GM19035 (cell line): ENCODE measurements around the gene TUBA1B.
A peak's percentile ranks its signal among the peaks of the same experiment; 100 is the strongest.
"Not testable (repeated sequence)": the region's sequence is repeated elsewhere in the genome, so short reads cannot be mapped to it uniquely, and the experiment has no call there.

ENCODE experiments used
- ATAC-seq: cut with Tn5 transposase; IDR thresholded peaks from one replicate; pipeline ENCODE4 v1.9.1; 2021; ENCODE audit not compliant: unreplicated experiment

TUBA1B gene

DNA sequence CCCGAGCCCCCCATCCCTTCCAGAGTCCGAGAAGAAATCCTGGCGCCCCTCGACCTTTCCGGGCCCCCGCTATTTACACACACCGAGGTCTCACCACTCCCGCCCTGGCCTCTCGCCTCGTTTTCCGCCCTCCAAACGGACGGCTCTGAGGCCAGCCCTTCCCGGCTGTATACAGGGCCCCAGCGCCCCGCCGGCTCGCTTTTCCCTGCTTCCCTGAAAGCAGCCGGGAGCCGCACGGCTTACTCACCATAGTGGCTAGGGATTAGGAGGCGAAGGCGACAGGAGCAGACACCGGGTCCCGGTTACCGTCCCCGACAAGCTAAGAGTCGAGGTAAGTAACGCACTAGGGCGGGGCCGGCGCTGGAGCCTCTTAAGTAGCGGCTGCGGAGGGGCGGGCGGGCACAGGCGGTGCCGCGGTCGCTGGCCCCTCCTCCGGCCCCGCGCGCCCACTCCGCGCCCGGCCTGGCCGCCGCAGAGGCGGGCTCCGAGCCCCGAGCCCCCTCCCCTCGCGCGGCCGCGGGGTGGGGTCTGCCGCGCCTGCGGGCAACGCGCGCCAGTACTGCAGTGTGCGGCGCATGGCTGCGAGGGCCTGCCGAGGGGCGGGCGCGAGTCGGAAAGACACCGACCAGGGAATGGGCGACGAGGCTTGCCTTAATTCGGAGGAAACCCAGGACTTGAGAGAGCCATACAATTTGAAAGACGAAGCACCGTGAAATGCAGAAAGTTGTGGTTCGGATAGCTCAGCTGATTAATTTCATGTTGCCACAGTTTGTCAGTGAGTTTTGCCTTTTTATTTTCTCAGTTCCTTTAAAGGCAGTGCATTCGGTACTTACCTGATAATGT lies at the start of gene TUBA1B:
TSS of gene TUBA1B (minus strand) at position 345 of the 843 bp plus-strand sequence. CDS start at position 250, 95 bp downstream.
- peak; percentile 62 for ATAC-seq

DNA sequence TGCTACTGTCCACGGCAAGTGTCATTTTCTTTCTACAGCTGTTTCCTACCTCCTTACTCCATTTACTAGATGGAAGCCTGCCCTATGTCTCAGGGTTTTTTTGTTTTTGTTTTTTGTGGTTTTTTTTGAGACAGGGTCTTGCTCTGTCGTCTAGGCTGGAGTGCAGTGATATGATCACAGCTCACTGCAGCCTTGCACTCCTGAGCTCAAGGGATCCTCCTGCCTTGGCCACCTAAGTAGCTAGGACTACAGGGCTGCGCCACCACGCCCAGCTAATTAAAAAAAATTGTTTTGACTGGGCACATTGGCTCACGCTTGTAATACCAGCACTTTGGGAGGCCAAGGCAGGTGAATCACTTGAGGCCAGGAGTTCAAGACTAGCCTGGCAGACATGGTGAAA lies 43.0 kb upstream of the TUBA1B start:
- ATAC-seq, result no peak

GRCh38 chr12:49170924-49171323 lies 39.7 kb upstream of the TUBA1B start:
- ATAC-seq, result no peak

DNA sequence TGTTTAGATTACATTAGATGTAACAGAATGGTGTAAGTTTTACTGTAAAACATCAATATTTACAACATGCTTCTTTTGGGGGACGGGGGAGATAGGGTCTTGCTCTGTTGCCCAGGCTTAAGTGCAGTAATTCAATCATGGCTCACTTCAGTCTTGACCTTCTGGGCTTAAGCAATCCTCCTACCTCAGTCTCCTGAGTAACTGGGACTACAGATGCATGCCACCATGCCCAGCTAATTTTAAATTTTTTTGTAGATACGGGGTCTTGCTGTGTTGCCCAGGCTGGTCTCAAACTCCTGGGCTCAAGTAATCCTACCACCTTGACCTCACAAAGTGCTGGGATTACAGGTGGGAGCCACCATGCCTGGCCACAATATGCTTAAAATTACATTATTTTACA lies 33.9 kb upstream of the TUBA1B start:
- ATAC-seq, result no peak

GRCh38 chr12:49161901-49162300 lies 30.7 kb upstream of the TUBA1B start:
- not testable (repeated sequence) for ATAC-seq

- no peak for ATAC-seq
Measured at GRCh38 chr12:49161092-49161795, 30.0 kb upstream of the TUBA1B start.

- ATAC-seq, result peak; percentile 65
Measured at GRCh38 chr12:49160399-49160798, 29.2 kb upstream of the TUBA1B start.

DNA sequence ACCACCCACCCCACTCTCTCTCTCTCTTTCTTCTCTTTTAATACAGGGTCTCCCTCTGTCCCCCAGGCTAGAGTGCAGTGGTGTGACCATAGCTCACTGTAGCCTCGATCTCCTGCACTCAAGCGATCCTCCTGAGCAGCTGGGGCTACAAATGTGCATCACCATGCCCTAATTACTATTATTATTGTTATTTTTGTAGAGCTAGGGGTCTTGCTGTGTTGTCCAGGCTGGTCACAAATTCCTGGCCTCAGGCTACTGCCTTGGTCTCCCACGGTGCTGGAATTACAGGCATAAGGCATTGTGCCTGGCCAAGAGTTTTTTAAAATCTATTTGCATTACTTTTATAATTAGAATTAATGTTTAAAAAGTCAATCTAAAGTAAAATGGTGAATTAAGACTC lies 23.0 kb upstream of the TUBA1B start:
- no peak for ATAC-seq

DNA sequence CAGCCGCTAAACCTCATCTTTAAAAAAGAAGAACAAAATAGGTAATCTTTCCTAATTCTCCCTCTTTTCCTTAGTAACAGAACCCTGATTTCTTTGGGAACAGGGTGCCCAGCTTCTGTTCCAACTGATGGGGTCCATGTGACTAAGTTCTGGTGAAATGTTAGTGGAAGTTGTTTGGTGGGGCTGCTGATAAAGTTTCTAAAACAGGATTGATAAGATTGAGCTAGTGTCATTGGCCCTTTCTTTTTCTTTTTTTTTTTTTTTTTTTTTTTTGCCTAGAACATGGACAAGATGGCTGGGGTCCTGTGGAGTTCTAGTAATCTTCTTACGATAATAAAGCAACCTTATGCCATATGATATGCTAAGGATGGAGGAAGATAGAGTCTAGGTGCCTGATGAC lies 16.2 kb upstream of the TUBA1B start:
- no peak for ATAC-seq

- ATAC-seq, result no peak
Measured at GRCh38 chr12:49146406-49146805, 15.2 kb upstream of the TUBA1B start.

DNA sequence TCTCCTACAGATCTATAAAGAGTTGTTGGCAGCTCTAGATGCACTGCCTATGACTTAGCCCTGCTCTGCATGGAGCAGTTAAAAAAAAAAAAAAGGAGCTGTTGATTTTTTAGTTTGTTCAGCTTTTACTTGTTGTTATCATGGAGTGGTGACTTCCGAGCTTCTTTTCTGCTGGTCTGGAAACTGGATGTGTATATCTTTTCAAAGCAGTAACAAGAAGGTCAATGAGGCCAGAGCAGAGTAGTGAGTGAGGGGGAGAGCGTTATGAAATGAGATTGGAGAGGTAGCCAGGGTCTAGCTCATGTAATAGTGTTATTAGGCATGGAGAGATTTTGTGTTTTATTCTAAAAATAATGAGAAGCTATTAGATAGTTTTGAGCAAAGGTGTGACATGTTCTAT lies 13.2 kb upstream of the TUBA1B start:
- ATAC-seq, result no peak

- ATAC-seq, result no peak
Measured at GRCh38 chr12:49138999-49139398, 7.8 kb upstream of the TUBA1B start.

DNA sequence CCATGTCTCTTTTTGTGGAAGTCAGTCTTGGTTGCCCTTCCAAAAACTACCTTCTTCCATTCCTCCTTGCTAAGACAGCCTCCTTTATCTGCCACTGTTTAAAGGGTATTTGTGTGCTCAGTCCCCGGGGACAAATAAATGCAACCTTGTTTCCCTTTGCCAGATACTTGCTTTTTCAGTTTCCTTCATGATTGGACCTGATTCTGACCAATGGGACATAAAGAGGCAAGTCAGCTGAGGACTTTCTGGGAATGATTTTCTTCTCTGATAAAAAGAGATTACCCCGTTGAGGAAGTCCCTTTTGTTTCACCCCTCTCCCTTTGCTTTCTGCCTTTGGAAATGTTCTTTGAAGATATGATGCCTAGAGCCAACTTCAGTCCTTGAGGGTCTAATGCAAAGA lies 7.4 kb upstream of the TUBA1B start:
- ATAC-seq, result no peak

GRCh38 chr12:49137476-49137875 lies 6.3 kb upstream of the TUBA1B start:
- no peak for ATAC-seq

- ATAC-seq, result not testable (repeated sequence)
Measured at GRCh38 chr12:49136997-49137396, 5.8 kb upstream of the TUBA1B start.

DNA sequence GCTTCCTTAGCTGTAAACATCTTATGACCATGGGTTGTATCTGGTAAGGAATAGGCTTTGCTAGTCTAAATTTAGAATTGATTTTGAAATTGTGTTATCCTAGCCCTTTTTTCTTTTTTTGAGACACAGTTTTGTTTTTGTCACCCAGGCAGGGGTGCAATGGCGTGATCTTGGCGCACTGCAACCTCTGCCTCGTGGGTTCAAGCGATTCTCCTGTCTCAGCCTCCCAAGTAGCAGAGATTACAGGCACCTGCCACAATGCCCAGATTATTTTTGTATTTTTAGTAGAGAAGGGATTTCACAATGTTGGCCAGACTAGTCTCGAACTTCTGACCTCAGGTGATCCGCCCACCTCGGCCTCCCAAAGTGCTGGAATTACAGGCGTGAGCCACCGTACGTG lies 2.4 kb upstream of the TUBA1B start:
- no peak for ATAC-seq

DNA sequence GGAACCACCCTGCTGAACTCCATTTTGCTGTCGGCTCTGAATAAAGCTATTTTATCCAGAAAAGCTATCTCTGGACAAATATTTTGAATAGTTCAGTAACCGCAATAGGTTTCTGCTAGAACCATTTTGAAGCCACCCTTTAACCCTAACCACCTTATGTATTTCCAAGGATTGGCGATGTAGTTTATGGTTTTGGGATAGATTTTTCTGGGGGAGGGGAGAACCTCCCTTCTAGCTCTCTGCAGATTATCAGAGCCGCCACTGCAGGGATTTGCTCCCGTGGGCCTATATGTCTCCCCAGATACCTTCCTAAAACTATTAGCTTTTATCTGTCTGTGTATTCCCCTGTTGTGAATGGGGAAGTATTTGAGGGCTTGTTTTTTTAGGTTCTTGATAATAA lies 1.8 kb upstream of the TUBA1B start:
- no peak for ATAC-seq

GRCh38 chr12:49131894-49132461 lies 783 bp upstream of the TUBA1B start:
- no peak for ATAC-seq

DNA sequence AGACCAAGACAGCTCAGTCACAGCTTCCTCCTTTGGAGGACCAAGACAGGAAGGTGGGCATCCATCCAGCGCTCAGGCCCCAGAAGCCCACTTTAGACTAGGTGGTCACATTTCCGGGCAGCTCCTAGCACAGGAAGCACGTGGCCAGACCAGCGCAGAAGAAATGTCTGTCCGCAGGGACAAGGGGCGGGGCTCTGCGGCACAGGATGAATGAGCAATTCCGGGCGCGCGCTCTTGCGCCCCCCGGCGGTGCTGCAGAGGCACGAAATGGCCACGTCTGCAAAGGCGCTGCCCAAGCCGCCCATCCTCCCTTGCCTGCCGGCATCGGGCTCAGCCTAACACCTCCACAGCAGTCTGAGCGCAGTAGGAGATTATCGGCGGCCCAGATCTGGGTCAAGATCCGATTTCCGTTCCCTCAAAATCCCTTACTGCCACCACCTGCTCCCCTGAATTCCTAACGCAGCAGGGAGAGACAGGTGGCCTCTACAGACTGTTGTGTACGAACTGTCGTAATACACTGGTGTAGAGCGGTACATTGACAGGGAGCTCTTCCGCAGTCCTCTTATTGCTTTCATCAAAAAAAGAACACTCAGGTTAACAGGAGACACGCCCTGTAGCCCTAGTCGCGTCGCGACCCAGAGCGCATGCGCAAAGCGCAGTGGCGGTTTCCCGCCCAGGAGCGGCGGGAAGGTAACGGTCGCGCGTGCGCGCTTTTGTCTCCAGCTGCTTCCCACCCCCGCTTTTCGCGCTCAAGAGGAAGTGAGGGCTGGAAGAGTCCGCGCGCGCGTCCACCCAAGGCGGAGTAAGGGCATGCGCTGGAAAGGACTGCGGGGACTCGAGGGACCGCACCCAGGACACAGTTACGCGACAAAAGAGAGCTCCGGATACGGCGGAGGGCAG lies 794 bp downstream of the TUBA1B start:
- ATAC-seq, result peak; percentile 54

DNA sequence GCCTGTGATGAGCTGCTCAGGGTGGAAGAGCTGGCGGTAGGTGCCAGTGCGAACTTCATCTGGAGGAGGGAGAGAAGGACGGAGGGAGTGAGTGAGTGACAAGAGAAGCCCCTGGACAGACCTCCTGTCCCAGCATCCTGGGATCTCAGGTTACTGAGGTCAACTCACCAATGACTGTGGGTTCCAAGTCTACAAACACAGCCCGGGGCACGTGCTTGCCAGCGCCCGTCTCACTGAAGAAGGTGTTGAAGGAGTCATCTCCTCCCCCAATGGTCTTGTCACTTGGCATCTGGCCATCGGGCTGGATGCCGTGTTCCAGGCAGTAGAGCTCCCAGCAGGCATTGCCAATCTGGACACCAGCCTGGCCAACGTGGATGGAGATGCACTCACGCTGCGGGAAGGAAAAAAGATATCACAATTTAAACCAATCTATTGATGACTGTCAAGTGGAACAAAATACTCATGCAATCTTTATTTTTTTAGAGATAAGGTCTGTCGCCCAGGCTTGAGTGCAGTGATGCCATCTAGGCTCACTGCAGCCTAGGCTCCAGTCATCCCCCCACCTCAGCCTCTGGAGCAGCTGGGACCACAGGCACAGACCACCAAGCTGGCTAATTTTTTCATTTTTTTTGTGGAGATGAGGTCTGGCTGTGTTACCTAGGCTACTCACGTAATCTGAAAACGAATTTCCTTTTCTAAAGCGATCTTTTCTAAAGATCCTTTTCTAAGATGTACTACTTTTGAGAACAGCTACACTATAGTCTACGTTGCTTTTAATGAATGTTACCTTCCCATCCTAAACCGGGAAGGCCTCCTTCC lies 1.7 kb downstream of the TUBA1B start:
- ATAC-seq, result no peak
